NCI-H2196 (cell line): ENCODE results near the gene VAT1L.
"Not testable (repeated sequence)": the region's sequence is repeated elsewhere in the genome, so short reads cannot be mapped to it uniquely, and the experiment has no call there.

ENCODE experiments used
- DNase-seq: peaks from one replicate; lab custom pipeline; 2025; ENCODE audit not compliant: unreplicated experiment; lab: John Stamatoyannopoulos, UW

Gene VAT1L

DNA sequence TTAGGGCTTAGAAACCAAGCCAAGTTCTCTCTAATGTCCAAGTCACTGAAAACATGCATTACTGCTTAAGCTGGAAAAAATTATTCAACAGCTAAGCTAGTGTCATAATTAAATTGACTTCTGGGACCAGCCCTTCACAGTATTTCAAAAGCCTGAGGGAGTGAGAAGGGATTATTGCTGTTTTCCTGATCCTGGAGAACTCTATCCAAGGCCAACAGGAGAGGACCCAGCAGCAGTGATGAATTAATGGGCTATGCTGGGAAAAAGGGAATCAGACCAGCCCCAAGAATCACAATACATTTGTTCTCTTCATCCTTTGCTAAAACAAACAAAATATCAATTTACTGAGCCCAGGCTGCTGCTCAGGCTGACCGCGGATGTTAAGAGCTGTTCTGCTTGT, 199.4 kb downstream of the VAT1L start:
- DNase-seq = no peak

DNA sequence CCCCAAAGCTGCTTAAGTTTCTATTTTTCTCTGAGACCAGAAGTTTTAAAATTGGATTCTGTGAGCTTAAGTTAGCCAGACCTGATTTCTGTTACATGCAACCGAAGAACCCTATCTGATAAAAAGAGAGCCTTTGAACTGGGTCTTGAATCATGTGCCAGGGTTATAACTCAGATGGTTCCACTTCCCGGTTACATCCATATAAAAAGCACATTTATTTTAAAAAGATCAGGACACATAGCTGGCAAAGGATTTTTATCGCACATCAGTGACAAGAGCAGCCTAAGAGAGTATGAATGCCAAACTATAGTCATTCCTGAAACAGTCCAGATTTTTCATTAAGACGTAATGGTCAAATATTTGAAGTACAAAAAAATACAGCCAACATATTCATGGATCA, 201.5 kb downstream of the VAT1L start:
- DNase-seq = no peak

DNA sequence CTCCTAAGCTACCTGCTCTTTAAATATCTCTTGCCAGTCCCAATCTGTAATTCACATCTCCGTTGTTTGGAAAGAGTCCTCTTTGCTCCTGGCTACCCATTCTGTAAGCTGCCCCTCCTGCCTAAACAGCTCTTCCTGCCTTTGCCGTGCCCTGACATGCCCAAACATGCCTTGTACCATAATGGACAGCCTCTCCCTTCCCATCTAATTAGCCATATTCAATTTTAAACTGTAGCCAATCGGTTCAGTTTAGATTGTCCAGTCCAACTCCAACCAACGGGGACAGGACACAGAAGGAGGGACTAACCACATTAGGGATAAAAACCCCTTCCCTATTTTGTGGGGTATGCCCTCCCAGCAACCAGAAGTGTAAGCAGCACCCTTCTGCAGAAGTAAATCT, 203.3 kb downstream of the VAT1L start:
- DNase-seq = no peak

DNA sequence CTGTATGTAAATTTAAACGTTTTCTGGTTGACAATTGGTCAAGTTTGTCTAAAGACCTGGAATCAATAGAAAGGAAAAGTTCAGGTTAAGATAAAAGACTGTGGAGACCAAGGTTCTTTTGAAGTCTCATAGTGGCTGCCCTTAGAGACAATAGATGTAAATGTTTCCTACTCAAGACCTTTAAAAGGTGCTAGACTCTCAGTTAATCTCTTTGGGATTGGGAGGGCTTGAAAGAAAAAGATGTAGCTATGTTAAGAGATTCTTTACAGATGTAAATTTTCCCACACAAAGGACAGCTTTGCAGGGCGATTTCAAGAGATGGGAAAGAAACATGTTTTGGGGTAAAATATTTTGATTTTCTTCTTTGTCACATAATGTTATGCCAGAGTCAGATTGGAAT, 204.0 kb downstream of the VAT1L start:
- not testable (repeated sequence) for DNase-seq

DNA sequence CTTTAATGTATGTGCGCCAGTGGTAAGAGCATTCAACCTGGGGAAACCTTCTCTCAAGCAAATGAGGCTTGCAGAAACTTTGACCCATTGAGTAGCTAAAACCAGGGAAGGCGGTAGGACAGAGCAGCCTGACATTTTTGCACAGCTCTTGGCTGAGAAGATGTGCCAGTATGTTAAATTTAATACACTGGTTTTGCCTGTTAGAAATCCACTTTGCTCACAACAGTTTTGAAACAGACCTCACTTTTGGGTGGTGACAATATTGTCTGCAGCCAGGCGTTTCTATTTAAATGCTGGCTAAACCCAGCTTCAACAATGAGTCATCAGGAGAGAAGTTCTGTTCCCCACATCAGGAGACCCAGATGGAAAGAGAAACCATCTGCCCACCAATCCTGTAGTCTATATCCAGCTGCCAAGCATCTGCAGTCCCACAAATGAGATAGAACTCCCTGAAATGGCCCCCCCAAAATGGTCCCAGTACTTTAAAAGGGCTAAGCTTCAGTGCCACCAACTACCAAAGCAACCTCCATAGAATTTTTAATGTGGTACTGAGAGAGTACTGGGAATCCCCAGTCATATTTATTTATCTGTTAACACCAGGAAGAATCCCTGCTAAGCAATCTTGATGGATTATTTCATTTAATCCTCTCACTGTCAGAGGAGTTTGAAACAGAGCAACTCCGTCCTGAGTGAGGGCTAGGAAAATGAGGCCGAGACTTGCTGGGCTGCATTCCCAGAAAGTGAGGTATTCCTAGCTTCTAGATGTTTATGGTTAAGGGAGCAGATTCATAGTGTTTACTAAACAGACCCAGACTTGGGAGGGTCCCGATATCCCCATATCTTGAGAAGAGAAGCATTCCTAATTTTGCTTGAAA, 205.0 kb downstream of the VAT1L start:
- DNase-seq = no peak

DNA sequence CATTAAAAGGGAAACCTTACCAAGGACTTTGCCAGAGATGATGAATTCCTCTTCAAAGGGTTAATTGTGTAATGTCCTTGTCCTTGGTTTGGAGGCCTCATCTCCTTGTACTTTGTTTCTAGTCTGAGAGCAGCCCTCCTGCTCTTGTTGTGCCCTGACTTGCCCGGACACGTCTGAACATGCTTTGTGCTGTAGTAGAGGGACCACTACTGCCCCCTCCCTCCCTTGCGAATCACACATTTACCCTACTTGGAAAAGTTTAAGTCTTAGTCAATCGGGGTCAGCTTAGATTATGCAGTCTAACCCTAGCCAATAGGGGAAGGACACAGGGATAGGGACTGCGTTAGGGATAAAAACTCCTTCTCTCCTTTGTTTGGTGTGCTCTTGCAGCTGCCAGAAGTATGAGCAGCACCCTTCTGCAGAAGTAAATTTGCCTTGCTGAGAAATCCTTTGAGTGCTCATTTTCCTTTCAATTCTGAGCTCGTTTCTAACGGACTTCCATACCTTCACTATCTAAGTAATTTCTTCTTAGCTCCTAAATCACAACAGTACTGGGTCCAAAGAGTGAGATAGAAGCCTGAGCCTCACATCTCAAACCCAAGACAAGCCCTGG, 207.6 kb downstream of the VAT1L start:
- DNase-seq = no peak

DNA sequence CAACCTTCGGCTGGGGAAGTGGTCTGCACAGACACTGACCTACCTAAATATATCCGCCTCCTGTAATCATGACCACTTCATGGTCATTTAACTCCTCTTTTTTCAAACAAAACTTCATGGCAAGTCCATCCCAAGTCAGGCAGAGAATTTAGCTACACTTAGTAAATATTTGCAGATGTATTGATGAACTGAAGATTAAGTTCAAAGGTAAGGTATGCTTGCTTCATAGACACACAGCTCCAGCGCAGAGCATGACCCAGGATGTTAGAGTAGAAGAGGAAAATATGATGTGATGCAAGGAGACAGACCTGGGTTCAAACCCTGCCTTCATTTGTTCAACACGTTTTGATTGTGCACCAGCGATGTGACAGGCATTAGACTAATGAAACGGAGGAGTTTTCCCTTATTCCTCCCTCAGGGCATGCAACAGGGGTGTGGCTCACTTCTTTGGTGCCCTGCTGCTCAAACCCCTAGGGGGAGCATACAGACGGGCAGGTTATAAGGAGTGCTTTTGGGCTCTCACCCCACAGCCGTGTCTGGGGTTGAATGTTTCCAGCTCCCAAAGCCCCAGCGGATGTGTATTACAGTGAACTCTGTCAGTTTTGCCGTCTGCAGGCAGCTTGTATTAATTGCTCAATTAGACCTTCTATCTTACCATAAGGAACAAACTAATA, 210.1 kb downstream of the VAT1L start:
- no peak for DNase-seq

DNA sequence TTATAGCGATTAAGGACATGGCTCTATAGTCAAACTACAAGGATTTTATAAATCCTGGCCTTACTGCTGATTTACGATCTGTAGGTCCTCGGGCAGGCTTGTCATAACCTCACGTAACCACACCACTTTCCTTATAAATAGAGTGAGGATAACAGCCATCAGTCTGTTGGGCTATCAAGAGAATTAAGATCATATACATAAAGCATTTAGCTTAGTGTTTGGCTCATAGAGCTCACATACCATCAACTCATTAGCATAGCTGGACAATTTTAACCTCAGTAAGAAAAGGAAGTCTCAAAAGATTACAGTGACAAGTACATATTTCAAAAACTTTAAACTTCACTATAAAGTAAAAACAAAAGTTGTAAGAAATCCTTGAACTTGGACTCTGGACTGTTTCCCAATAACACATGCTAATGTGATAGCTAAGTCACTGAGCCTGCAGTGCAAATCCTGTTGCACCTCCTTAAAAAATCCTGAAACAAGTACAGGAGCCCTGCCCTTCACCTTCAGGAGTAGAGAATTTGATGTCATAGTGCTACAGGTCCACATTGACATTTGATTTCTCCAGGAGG, 213.2 kb downstream of the VAT1L start:
- no peak for DNase-seq

DNA sequence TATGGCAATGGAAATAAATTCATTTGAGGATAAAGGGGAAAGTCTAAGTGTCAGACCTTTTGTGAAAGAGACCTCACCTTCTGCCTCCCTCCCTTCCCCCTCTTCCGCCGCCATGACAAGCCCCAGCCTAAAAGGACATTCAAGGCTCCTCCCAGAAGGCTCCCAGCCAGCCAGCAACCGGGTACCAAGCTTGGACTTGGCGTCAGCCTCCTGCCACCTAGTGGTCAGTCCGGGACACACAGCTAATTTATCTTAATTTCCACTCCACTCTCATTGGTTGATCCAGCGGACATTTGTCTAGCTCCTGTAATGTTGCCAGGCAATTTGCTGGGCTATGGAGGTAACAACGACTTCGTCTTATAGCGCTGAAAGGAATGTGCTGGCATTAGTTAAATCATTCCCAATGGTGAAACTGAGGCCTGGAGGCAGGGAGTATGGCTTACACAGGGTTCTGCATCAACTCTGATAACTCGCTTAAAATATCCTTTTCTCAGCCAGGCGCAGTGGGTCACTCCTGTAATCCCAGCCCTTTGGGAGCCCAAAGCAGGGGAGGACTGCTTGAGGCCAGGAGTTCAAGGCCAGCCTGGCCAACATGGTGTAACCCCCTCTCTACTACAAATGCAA, 214.7 kb downstream of the VAT1L start:
- DNase-seq = peak; percentile 78

DNA sequence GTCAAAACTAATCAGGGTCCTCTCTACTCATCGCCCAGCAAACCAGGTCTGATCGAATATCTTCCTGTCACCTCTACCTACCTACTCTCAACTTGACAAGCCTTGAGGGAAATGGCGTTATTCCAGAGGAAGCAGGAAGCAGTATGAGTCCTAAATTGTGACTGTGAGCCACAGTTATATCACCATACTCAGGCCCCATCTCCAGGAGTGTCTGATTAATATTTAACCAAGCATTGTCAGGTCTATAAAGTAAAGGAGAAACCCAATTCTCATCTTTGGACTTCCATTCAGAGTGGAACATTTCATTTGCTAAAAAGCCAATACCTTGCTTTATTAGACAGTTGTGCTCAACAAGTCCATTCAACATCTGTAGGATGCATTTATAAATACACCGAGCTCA, 216.2 kb downstream of the VAT1L start:
- DNase-seq = no peak

DNA sequence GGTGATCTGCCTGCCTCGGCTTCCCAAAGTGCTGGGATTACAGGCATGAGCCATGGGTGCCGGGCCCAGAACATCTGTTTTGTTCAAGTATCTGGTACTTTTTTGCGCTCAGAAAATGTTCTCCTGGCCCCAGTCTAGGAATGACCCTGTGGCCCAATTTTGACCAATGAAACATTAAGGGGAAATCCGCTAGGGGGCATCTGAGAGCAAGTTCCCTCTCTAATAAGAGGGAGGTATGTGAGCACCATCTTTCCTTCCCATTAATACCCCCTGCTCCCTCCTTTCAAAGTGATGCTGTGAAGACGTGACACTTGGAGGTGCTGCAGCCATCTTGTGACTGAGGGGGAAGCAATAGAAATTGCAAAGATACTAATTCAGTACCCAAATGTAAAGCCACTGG, 217.5 kb downstream of the VAT1L start:
- DNase-seq = peak; percentile 0

DNA sequence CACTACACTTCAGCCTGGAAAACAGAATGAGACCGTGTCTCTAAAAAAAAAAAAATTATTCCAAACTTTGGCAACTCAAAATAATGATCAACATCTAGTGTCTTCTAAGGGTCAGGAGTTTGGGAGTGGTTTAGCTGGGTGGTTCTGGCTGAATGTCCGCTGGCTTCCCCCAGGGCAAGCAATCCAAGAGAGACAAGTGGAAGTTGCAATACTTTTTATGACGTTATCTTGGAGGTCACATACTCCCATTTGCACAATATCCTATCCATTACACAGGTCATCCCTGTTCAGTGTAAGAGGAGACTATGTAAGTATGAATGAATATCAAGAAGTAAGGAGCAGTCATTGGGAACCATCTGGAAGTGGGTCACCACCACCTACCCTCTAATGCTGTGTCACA, 218.8 kb downstream of the VAT1L start:
- DNase-seq = no peak

DNA sequence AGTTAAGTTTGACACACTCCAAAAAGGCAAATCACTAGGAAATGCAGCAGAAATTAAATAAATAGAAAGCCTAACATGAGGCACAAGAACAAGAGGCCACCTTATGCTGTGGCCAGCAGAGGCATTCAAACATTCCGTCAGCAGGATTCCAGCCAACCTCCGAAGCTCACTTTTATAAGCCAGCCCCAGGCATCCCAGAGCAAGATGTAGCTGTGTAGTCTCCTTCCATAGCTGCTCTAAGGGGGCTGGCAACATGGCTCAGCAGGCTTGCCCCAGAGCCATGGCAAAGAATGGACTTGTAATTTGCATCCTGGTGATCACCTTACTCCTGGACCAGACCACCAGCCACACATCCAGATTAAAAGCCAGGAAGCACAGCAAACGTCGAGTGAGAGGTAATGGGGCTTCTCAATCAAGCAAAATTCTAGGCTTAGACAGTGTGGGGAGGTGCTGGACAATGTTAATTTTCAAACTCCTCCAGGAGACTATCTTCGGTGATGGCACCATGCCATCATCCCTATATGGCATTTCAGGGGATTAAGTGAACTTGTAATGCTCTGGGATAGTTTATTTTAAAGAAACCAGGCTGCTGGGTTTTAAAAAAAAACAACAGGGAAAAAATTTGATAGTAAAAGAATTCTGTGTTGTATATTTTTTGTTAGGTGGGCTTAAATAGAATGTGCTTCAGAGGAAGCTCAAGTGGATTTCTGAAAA, 234.1 kb downstream of the VAT1L start, which contains the start of gene CLEC3A:
Gene CLEC3A (plus strand): TSS at position 202 of the 714 bp plus-strand sequence. CDS start 79 bp downstream, at position 281.
- DNase-seq = no peak

DNA sequence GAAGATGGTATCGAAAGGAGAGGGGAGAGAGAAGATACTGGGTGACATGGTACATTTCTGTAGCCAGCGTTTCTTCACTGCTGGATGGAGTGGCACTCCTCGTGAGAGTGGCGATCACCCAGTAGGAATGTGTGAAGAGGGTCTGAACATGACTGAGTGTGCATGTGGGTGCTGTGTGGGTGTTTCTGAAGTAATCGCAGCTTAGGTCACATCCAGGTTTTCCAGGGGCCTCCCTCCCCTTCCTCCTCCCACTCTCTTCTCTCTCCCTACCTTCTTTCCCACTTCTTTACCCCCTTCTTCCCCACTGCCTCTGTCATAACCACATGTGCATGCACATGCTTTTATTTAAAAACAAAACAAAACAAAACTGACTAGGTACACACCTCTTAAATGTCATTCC, 235.8 kb downstream of the VAT1L start:
- DNase-seq = no peak

DNA sequence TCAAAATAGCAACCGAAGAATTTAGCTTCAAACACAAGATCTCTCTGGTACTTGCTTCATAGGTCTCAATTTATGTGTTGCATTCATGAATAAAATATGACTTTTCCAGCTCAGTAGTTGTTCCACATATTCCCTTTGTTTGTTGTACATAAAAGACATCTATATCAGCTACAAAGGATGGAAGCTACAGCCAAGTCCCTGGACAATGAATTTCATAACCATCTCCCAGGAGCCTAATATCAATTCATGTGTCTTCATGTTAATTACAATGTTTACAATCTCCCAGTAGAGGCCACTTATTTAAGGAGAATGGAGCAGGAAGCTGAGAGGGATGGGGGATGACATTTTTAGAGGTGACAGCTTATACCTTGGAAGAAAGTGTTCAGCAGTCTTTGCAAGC, 237.3 kb downstream of the VAT1L start:
- DNase-seq = no peak

DNA sequence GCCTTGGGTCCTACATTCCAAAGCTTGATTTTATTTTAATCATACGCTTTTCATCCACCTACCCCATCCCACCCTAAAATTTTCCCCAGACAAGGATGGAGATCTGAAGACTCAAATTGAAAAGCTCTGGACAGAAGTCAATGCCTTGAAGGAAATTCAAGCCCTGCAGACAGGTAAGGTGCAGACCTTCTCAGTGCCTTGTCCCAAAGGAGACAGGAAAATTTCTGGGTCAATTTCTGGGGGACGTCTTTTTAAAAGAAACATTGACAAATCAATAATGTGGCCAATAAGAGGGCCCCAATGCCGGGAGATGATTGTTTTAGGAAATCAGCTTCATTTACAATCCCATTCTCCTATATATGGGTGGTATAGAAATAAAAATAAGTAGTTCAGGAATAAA, 239.7 kb downstream of the VAT1L start:
- DNase-seq = no peak
